Activated effector memory CD4-positive, alpha-beta T cell treated with Interleukin-2 at 50 U/mL for 16 hours (primary cell): ENCODE data around the gene CD180.
"Not testable (repeated sequence)": the region's sequence is repeated elsewhere in the genome, so short reads cannot be mapped to it uniquely, and the experiment has no call there.

Experiments
- DNase-seq: peaks from one replicate; pipeline ENCODE4 v3.0.0-alpha.2; 2020

CD180 gene

GRCh38 chr5:67187006-67187715, 9.4 kb downstream of the CD180 start:
- DNase-seq: no peak

GRCh38 chr5:67183859-67184258, 12.7 kb downstream of the CD180 start:
- DNase-seq: no peak

- DNase-seq: no peak
Observed at GRCh38 chr5:67182301-67182790, 14.3 kb downstream of the CD180 start.

DNA sequence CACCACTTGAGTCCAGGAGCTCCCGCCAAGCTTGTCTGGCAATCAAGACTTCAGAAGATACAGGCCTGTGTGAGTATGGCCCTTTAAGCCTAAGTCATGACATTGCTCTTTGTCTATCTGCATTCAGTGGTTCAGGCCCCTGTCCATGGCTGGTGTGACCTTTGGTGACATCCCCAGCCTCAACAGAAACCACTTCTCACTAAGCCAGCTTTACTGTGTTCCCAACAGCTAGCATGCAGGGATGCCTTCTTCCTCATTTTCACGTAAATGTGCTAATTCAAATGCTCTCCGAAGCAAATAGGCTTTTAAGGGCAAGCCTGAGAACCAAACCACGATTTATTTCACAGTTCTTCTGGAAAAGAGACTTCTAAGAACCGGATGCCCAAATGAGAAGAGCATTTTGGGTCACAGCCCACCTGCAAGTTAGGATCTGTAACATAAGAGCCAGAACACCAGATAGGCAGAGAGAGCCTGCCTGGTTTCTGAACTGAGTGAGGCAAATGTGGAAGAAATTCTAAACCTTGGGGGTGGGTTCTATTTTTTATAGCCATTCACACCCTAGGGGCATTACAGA, 14.9 kb downstream of the CD180 start:
- DNase-seq: no peak

DNA sequence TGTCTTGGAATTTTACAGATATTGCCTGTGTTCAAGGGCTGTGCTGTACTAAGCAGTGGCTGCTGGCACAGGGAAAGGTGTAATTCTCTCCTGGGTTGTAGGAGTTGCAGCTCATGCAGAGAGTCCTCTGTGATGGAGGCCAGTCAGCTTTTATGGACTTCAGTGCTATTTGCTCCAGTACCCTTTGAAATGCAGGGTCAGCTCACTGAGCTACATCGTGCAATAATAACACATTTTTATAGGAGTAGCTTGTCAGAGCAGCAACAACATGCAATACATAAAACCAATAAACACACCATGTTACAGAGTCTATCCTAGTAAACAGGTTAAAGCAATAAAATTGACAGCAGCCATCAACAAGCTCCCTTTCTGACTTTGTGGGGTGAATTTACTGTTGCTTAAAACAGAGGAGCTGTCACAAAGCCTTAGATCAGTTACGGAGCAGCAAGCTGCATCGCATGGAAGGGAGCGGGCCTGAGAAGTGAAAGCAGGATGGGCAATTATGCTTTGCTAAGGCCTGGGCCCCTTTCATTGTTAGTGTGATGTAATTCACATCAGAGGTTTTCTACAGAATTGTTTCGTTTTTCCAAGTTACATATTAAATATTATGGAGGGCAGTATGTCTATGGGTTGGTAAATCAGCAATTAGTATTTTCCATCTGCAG, 16.8 kb downstream of the CD180 start:
- no peak for DNase-seq

- no peak for DNase-seq
Observed at GRCh38 chr5:67178966-67179365, 17.6 kb downstream of the CD180 start.

DNA sequence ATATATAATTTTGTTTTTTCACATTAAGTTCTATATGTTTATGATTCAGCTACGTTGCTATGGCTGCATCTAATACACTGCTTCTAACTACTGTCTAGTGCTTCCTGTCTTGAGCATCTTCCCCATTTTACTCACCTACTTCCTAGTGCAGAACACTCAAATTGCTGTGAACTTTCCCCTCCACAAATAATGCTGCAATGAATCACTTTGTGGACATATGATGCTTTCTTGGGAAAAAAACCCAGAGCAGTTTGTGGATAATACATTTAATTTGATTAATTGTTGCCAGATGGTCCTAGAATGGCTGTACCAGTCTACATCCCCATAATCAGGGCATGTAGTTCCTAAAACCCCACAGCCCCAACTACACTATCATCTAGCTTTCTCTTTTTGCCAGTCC, 18.5 kb downstream of the CD180 start:
- DNase-seq: no peak

- DNase-seq: no peak
Observed at GRCh38 chr5:67176936-67177335, 19.7 kb downstream of the CD180 start.

GRCh38 chr5:67173959-67174358, 22.6 kb downstream of the CD180 start:
- DNase-seq: no peak

- not testable (repeated sequence) for DNase-seq
Observed at GRCh38 chr5:67173351-67173750, 23.2 kb downstream of the CD180 start.

DNA sequence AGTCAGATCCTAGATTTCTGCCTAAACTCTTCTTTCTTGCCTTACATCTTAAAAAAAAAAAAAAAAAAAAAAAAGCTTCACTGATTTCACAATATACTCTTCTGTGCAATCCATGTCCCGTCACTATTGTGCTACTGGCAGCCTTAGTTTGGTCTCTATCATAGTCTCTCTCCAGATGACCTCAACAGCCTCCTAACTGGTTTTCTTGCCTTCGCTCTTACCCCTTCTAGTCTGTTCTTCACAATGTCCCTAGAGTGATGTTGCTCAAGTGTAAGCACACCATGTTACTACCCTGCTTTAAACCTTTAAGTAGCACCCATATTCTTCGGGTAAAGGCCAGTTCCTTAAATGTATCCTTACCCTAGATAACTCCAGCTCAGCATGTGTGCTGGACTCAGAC, 25.8 kb downstream of the CD180 start:
- no peak for DNase-seq

GRCh38 chr5:67168069-67168468, 28.5 kb downstream of the CD180 start:
- no peak for DNase-seq

GRCh38 chr5:67166460-67167285, 29.9 kb downstream of the CD180 start:
- peak; percentile 81 for DNase-seq

DNA sequence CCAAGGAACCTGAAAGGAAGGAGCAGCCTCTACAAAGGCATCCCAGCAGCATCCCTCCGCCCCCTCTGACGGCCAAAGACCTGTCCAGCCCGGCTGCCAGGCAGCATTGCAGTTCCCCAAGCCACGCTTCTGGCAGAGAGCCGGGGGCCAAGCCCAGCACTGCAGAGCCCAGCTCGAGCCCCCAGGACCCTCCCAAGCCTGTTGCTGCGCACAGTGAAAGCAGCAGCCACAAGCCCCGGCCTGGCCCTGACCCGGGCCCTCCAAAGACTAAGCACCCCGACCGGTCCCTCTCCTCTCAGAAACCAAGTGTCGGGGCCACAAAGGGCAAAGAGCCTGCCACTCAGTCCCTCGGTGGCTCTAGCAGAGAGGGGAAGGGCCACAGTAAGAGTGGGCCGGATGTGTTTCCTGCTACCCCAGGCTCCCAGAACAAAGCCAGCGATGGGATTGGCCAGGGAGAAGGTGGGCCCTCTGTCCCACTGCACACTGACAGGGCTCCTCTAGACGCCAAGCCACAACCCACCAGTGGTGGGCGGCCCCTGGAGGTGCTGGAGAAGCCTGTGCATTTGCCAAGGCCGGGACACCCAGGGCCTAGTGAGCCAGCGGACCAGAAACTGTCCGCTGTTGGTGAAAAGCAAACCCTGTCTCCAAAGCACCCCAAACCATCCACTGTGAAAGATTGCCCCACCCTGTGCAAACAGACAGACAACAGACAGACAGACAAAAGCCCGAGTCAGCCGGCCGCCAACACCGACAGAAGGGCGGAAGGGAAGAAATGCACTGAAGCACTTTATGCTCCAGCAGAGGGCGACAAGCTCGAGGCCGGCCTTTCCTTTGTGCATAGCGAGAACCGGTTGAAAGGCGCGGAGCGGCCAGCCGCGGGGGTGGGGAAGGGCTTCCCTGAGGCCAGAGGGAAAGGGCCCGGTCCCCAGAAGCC, 30.8 kb downstream of the CD180 start:
- DNase-seq: peak; percentile 79

- no peak for DNase-seq
Observed at GRCh38 chr5:67164856-67165525, 31.6 kb downstream of the CD180 start.

- no peak for DNase-seq
Observed at GRCh38 chr5:67163863-67164595, 32.6 kb downstream of the CD180 start.

DNA sequence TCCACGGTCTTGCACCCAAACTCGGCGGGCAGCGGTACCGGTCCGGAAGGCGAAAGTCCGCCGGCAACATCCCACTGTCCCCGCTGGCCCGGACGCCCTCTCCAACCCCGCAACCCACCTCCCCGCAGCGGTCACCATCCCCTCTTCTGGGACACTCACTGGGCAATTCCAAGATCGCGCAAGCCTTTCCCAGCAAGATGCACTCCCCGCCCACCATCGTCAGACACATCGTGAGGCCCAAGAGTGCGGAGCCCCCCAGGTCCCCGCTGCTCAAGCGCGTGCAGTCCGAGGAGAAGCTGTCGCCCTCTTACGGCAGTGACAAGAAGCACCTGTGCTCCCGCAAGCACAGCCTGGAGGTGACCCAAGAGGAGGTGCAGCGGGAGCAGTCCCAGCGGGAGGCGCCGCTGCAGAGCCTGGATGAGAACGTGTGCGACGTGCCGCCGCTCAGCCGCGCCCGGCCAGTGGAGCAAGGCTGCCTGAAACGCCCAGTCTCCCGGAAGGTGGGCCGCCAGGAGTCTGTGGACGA, 33.3 kb downstream of the CD180 start:
- no peak for DNase-seq

GRCh38 chr5:67161767-67162166, 34.8 kb downstream of the CD180 start:
- no peak for DNase-seq

GRCh38 chr5:67160985-67161384, 35.6 kb downstream of the CD180 start:
- DNase-seq: peak; percentile 61

DNA sequence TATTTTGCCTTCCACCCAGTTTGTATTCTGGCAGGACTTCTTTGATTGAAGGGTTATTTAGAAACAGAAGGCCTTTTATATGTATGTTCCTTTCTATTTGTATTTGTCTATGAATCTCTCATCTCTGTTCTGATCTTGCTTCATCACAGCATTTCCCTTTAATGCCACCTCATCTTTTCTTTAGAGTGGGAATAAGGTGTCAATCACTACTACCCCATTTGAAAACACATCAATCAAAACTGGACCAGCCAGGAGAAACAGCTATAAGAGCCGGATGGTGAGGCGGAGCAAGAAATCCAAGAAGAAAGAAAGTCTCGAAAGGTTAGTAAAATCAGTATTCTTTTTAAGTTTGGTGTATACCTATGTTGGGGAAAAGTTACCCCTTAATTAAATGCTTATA, 36.3 kb downstream of the CD180 start:
- DNase-seq: no peak
